NT2/D1 (cell line): ENCODE results near the gene CBLB.
"Not testable (repeated sequence)": the region's sequence is repeated elsewhere in the genome, so short reads cannot be mapped to it uniquely, and the experiment has no call there.

Experiments
- DNase-seq: peaks from one replicate; pipeline ENCODE4 v3.0.0-alpha.2; 2011; ENCODE audit warnings: low read depth, low spot score
- H3K27me3 ChIP-seq: 2 replicates; pipeline ENCODE4 v1.6.0; 2011; ENCODE audit warnings: mild to moderate bottlenecking; ENCODE audit not compliant: insufficient read length, insufficient read depth
- H3K36me3 ChIP-seq: 2 replicates; pipeline ENCODE4 v1.6.1; 2011; ENCODE audit warnings: mild to moderate bottlenecking, low read length, mixed read lengths; ENCODE audit not compliant: insufficient read depth, insufficient read length
- H3K4me1 ChIP-seq: 2 replicates; pipeline ENCODE4 v1.5.1; 2011; ENCODE audit not compliant: insufficient read depth, insufficient read length
- H3K4me3 ChIP-seq: 2 replicates; pipeline ENCODE4 v1.5.1; 2011; ENCODE audit warnings: low read depth; ENCODE audit not compliant: insufficient read length
- H3K9ac ChIP-seq: 2 replicates; pipeline ENCODE4 v1.6.0; 2011; ENCODE audit warnings: low read depth; ENCODE audit not compliant: insufficient read length
- H3K9me3 ChIP-seq: 2 replicates; pipeline ENCODE4 v1.5.1; 2011; ENCODE audit warnings: mild to moderate bottlenecking, low read length; ENCODE audit not compliant: insufficient read depth
- SUZ12 ChIP-seq: IDR thresholded peaks from 2 replicates; pipeline ENCODE4 v1.6.1; 2011; ENCODE audit not compliant: insufficient read length, insufficient read depth; ENCODE audit errors: extremely low read depth
- YY1 ChIP-seq: IDR thresholded peaks from 2 replicates; pipeline ENCODE4 v1.6.1; 2011; ENCODE audit not compliant: insufficient read length, insufficient read depth
- ZNF274 ChIP-seq: IDR thresholded peaks from 2 replicates; pipeline ENCODE4 v1.6.1; 2011; ENCODE audit warnings: mild to moderate bottlenecking, low read depth, low read length

Gene CBLB

GRCh38 chr3:105731686-105732085 lies 137.1 kb downstream of the CBLB start:
- H3K27me3 ChIP-seq, result no peaks in the 10 kb centered on the region
- H3K9ac ChIP-seq, result no peak overlapping the region
- DNase-seq, result no peak
- H3K36me3 ChIP-seq, result no peaks in the 10 kb centered on the region
- H3K4me1 ChIP-seq, result no peaks in the 10 kb centered on the region
- H3K9me3 ChIP-seq, result no peaks in the 10 kb centered on the region
- TF ChIP-seq SUZ12 (no peak), YY1 (no peak), ZNF274 (no peak)
- H3K4me3 ChIP-seq, result no peak overlapping the region

GRCh38 chr3:105730801-105731354 lies 137.9 kb downstream of the CBLB start:
- TF ChIP-seq ZNF274 (no peak), YY1 (no peak), SUZ12 (no peak)
- no peaks in the 10 kb centered on the region for H3K9me3 ChIP-seq
- H3K9ac ChIP-seq, result no peak overlapping the region
- no peak overlapping the region for H3K4me3 ChIP-seq
- no peaks in the 10 kb centered on the region for H3K27me3 ChIP-seq
- no peaks in the 10 kb centered on the region for H3K36me3 ChIP-seq
- no peak for DNase-seq
- H3K4me1 ChIP-seq, result no peaks in the 10 kb centered on the region

- Histone ChIP-seq H3K27me3 (no peaks in the 10 kb centered on the region), H3K9ac (no peak overlapping the region), H3K4me1 (no peaks in the 10 kb centered on the region), H3K9me3 (no peaks in the 10 kb centered on the region), H3K36me3 (no peaks in the 10 kb centered on the region), H3K4me3 (no peak overlapping the region)
- TF ChIP-seq ZNF274 (no peak), YY1 (no peak), SUZ12 (no peak)
- DNase-seq, result no peak
Measured at GRCh38 chr3:105729667-105730066, 139.1 kb downstream of the CBLB start.

- Histone ChIP-seq H3K9me3 (no peaks in the 10 kb centered on the region), H3K9ac (no peak overlapping the region), H3K27me3 (no peaks in the 10 kb centered on the region), H3K4me3 (no peak overlapping the region), H3K36me3 (no peaks in the 10 kb centered on the region), H3K4me1 (no peaks in the 10 kb centered on the region)
- TF ChIP-seq YY1, result no peak
- TF ChIP-seq ZNF274, result no peak
- TF ChIP-seq SUZ12, result no peak
- no peak for DNase-seq
Measured at GRCh38 chr3:105728771-105729312, 140.0 kb downstream of the CBLB start.

- not testable (repeated sequence) for H3K4me1 ChIP-seq, H3K36me3 ChIP-seq, H3K9me3 ChIP-seq, H3K9ac ChIP-seq, DNase-seq, H3K4me3 ChIP-seq, H3K27me3 ChIP-seq
Measured at GRCh38 chr3:105727036-105727435, 141.8 kb downstream of the CBLB start.

GRCh38 chr3:105722943-105723556 lies 145.8 kb downstream of the CBLB start:
- H3K9me3 ChIP-seq, result no peaks in the 10 kb centered on the region
- no peaks in the 10 kb centered on the region for H3K4me1 ChIP-seq
- no peaks in the 10 kb centered on the region for H3K27me3 ChIP-seq
- H3K9ac ChIP-seq, result no peak overlapping the region
- TF ChIP-seq ZNF274, result no peak
- DNase-seq, result no peak
- H3K36me3 ChIP-seq, result peaks cover 10% of the 10 kb centered on the region
- no peak overlapping the region for H3K4me3 ChIP-seq

- Histone ChIP-seq H3K27me3 (no peaks in the 10 kb centered on the region), H3K9ac (no peak overlapping the region), H3K4me1 (no peaks in the 10 kb centered on the region), H3K9me3 (no peaks in the 10 kb centered on the region), H3K36me3 (peaks cover 10% of the 10 kb centered on the region), H3K4me3 (no peak overlapping the region)
- TF ChIP-seq SUZ12, result no peak
- TF ChIP-seq ZNF274, result no peak
- no peak for TF ChIP-seq YY1
- DNase-seq, result no peak
Measured at GRCh38 chr3:105719791-105720190, 149.0 kb downstream of the CBLB start.

- DNase-seq, result no peak
- no peaks in the 10 kb centered on the region for H3K27me3 ChIP-seq
- no peak overlapping the region for H3K9ac ChIP-seq
- peaks cover 10% of the 10 kb centered on the region for H3K36me3 ChIP-seq
- H3K4me1 ChIP-seq, result no peaks in the 10 kb centered on the region
- no peak for TF ChIP-seq SUZ12
- no peak for TF ChIP-seq YY1
- TF ChIP-seq ZNF274, result no peak
- H3K4me3 ChIP-seq, result no peak overlapping the region
- H3K9me3 ChIP-seq, result no peaks in the 10 kb centered on the region
Measured at GRCh38 chr3:105715372-105715771, 153.4 kb downstream of the CBLB start.
